Renal cortex interstitium (tissue), 3 donors: ENCODE measurements around the gene LIN28B. TPM values are rescaled to one million over a fixed set of nuclear protein-coding genes. Genes with fewer than 3 reads are reported as not detected.

ENCODE experiments used
- polyA plus RNA-seq, 3 donors: library from polyadenylated mRNA; unstranded; fragments of 120-200 nt; gene quantifications; one replicate each; pipeline ENCODE4 v1.2.1, GENCODE V29; 2013; ENCODE audit not compliant: insufficient read length in 3 of 3

Gene LIN28B
- polyA plus RNA-seq, 3 donors, result 0.24 to 0.39 (median 0.30) TPM

Other genes with a start within 250 kb of the LIN28B start
- 10 to 100 TPM; 19.8 to 23.2 (median 21.7) TPM for gene HACE1, start 97.2 kb upstream of the LIN28B start, polyA plus RNA-seq
- under 1 TPM in 2 of 3 donors, not detected in 1; 0.19 to 0.37 TPM for gene POPDC3, start 222.9 kb downstream of the LIN28B start, polyA plus RNA-seq